ENCODE results near the gene RAB3GAP1.
"Not testable (repeated sequence)": the region's sequence is repeated elsewhere in the genome, so short reads cannot be mapped to it uniquely, and the experiment has no call there.

Gene RAB3GAP1

DNA sequence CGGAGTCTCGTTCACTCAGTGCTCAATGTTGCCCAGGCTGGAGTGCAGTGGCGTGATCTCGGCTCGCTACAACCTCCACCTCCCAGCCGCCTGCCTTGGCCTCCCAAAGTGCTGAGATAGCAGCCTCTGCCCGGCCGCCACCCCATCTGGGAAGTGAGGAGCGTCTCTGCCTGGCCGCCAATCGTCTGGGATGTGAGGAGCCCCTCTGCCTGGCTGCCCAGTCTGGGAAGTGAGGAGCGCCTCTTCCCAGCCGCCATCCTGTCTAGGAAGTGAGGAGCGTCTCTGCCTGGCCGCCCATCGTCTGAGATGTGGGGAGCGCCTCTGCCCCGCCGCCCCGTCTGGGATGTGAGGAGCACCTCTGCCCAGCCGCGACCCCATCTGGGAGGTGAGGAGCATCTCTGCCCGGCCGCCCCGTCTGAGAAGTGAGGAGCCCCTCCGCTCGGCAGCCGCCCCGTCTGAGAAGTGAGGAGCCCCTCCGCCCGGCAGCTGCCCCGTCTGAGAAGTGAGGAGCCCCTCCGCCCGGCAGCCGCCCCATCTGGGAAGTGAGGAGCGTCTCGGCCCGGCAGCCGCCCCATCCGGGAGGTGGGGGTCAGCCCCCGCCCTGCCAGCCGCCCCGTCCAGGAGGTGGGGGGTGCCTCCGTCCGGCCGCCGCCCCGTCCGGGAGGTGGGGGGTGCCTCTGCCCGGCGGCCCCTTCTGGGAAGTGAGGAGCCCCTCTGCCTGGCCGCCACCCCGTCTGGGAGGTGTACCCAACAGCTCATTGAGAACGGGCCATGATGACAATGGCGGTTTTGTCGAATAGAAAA is 53.6 kb downstream of the RAB3GAP1 start:
- not testable (repeated sequence) for DNase-seq (ENCODE audit: low read depth)

DNA sequence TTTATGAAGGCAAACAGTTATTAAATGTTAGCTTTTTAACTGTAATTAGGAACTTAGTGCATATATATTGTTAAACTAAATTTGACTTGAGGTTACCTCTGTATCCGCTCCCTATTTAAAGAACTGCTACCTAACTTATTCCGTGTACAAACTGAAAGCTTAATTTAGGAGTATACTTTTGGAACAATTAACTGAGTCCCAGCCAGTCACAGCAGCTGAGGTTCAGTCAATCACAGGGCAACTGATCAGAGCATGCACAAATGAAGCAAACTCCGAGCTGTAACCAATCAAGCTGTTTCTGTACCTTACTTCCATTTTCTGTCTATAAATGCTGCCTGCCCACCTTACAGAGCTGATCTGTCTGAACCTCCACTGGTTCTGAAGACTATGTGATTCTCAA is 61.2 kb downstream of the RAB3GAP1 start:
- no peak for DNase-seq (ENCODE audit: low read depth)

DNA sequence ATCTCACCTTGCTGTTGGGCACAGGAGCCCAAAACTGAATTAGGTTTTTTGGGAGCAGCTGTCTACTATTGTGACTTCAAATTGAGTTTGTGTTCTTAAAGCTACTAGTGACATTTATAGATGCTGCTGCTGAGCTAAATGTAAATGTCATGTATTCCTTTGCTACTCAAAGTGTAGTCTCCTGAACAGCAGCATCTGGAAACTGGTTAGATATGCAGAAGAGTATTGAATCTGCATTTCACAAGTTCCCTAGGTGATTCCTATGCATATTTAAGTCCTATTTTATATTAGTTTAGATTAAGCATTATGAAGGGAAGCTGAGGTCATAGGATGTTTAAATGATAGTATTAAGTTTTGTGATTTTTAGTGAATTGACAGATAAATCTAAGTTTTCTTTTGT is 67.5 kb downstream of the RAB3GAP1 start:
- no peak for DNase-seq (ENCODE audit: low read depth)

- no peak for DNase-seq (ENCODE audit: low read depth)
Observed at GRCh38 chr2:135121016-135121657, 69.0 kb downstream of the RAB3GAP1 start.

- DNase-seq (ENCODE audit: low read depth) = not testable (repeated sequence)
Observed at GRCh38 chr2:135121658-135122039, 69.6 kb downstream of the RAB3GAP1 start.

DNA sequence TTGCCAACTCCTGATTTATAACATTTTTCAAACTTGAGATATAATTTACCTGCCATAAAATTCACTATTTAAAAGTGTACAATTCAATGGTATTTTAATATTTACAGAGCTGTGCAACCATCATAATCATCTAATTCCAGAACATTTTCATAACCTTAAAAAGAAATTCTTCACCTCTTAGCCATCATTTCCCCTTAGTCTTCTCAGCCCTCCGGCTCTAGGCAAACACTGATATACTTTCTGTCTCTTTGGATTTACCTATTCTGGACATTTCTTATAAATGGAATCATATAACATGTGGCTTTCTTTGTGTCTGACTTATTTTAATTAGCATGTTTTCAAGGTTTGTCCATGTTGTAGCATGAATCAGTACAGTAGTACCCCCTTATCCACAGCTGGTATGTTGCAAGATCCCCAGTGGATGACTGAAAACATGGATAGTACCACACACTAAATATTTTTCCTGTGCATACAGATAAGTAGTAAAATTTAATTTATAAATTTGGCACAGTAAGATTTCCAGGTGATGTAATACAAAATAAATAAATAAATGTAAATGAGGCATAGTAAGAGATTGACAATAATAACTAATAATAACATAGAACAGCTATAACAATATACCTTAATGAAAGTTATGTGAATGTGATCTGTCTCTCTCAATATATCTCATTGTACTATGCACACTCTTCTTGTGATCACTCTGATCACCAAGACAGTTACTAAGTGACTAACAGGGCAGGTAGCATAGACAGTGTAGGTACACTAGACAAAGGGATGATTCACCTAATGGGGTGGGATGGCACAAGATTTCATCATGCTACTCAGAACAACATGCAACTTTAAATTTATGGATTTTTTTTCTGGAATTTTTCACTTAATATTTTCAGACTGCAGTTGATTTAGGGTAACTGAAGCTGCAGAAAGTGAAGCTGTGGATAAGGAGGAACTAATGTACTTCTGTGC is 73.1 kb downstream of the RAB3GAP1 start:
- DNase-seq (ENCODE audit: low read depth) = no peak

DNA sequence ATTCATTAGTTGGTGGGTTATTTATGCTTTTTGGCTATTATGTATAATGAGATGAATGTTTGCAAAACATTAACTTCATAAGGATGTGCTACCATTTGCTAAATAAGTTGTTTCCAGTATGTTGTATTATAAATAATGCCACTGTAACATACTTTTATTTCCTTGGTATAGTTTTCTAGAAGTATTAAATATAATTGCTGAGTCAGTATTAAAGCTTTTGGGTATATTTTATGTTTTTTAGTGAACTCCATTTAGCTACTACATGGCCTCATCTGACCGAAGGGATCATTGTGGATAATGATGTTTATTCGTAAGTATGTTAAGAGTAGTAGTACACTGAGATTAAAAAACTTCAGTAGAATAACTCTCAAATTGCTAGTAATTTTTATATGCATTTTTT is 73.8 kb downstream of the RAB3GAP1 start:
- DNase-seq (ENCODE audit: low read depth) = no peak

- no peak for DNase-seq (ENCODE audit: low read depth)
Observed at GRCh38 chr2:135130751-135131150, 78.7 kb downstream of the RAB3GAP1 start.

DNA sequence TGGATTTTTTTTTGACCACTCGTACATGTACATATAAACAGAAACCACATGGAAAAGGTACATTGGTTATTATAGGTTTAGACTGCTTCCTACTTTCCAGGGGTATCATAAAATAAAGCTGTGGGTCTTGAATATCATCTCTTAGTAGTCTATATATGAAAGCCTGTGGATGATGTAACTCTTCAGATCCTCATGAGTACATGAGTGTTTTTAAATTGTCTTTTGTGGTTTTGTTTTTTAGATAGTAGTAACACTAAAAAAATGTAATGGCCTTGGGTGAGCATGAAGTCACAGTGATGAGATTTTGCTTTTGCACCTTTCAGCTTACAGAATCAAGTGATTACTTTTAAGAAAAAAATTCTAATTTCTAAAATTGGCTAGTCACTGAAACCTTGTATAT is 80.2 kb downstream of the RAB3GAP1 start:
- no peak for DNase-seq (ENCODE audit: low read depth)

DNA sequence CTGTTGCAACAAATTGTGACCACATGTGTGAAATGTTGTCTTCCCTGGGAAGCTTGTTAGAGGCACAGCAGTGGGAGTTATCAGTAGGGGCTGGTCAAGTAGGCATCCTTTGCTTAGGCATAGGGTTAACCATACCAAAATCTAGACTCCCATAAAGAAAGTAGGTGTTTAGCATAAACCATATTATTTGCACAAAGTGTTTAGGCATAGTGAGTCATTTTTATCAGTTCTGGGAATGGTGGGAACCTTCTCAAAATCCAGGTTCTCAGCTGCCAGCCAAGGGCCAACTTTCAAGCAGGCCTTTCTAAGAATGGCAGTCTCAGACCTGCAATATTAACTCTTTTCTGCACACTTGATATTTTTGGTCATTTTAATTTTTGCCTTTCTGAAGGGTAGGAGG is 88.5 kb downstream of the RAB3GAP1 start:
- DNase-seq (ENCODE audit: low read depth) = no peak

GRCh38 chr2:135142323-135142722 is 90.2 kb downstream of the RAB3GAP1 start:
- DNase-seq (ENCODE audit: low read depth) = no peak

GRCh38 chr2:135144343-135144742 is 92.3 kb downstream of the RAB3GAP1 start:
- DNase-seq (ENCODE audit: low read depth) = no peak

- no peak for DNase-seq (ENCODE audit: low read depth)
Observed at GRCh38 chr2:135149251-135149650, 97.2 kb downstream of the RAB3GAP1 start.

- no peak for DNase-seq (ENCODE audit: low read depth)
Observed at GRCh38 chr2:135150725-135151124, 98.6 kb downstream of the RAB3GAP1 start.

- DNase-seq (ENCODE audit: low read depth) = no peak
Observed at GRCh38 chr2:135151615-135152014, 99.5 kb downstream of the RAB3GAP1 start.

- DNase-seq (ENCODE audit: low read depth) = no peak
Observed at GRCh38 chr2:135152361-135152760, 100.3 kb downstream of the RAB3GAP1 start.

DNA sequence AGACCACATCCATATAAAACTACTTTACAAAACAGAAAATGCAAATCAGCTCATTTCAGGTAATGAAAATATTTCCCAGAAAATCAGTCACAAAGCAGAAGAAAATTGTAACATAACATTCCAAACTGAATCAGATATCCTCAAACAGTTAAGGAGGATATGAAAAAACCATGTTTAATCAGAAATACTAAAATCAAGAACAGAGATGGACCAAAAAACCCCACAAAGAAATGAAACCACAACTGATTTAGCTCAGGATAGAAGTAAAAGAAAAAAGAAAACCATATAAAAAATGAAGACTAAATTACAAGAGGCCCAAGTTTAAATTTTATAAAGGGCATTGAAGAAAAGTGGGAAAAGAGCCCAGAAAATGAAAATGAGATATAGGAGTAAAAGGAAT is 102.9 kb downstream of the RAB3GAP1 start:
- DNase-seq (ENCODE audit: low read depth) = no peak

DNA sequence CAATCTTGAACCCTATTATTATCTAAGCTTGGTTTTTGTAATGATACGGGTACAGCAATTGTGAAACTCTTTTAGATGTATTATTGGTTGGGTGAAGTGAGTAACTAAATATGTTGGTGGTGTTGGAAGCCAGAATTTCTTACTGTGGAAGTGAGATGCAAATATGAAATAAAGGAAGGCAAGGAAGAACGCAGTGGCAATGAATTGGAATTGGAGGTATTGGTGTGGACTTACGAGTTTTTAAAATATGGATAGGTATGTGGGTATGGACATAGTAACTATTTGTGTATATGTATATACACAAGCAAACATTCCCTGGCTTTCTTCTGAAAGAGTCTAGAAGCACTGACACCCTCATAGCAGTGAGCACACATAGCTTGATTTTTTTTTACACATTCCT is 105.8 kb downstream of the RAB3GAP1 start:
- DNase-seq (ENCODE audit: low read depth) = no peak

DNA sequence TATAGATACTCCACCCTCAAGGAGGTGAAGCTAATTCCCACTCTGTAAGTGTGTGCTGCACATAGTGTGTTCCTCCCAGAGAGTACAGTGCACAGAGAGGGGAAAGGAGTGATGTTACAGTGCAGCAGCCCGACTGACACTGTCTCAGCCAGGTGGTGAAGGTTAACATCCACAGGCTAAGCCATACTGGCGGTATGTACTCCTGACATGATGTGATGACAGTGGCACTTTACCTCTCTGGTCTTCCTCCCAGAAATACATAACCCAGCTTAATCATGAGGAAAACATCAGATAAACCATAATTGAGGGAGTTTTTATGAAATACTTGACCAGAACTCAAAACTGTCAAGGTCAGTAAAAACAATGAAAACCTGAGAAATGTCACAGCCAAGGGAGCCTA is 107.1 kb downstream of the RAB3GAP1 start:
- DNase-seq (ENCODE audit: low read depth) = no peak

DNA sequence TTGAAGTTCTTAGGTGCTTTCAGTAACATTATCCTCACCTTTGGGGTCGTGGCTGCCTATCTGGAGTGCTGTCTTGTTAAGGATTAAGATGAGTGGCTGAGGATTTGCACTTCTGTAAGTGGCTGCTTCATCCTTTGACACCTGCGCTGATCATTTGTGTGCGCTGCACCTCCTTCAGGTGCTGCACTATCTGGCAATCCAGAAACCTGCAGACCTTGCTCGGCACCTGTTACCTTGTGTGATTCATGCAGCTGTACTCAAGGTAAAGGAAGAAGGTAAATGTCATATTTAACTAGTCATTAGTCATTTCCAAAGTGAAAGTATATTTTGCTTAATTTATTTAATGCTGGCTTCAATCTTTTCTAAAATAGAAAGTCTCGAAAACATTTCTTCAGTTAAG is 110.3 kb downstream of the RAB3GAP1 start:
- no peak for DNase-seq (ENCODE audit: low read depth)

DNA sequence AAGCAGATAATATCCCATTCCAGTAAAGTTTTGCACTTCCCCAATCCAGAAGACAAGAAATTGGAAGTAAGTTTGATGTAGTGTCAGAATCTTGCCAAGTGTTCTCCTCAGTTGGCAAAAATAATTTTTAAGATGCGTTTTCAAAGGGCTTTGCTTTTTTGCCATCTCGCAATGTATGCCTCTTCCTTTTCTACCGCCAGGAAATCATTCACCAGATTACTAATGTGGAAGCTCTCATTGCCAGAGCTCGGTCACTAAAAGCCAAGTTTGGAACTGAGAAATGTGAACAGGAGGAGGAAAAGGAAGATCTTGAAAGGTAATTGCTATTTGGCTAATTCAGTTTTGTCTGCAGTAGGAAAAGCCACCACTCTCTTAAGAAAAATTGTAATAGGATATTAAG is 110.7 kb downstream of the RAB3GAP1 start:
- no peak for DNase-seq (ENCODE audit: low read depth)

- no peak for DNase-seq (ENCODE audit: low read depth)
Observed at GRCh38 chr2:135163306-135163705, 111.2 kb downstream of the RAB3GAP1 start.

- DNase-seq (ENCODE audit: low read depth) = no peak
Observed at GRCh38 chr2:135163901-135164300, 111.8 kb downstream of the RAB3GAP1 start.
